Measurements from ENCODE around the gene TUBA4A. TPM values are rescaled to one million over a fixed set of nuclear protein-coding genes. Genes with fewer than 3 reads are reported as not detected.

The TUBA4A gene
- total and polyA plus RNA-seq, 2 of the 4 experiments (the other 2 are of a cell fraction): 21.9 to 35.6 TPM

DNA sequence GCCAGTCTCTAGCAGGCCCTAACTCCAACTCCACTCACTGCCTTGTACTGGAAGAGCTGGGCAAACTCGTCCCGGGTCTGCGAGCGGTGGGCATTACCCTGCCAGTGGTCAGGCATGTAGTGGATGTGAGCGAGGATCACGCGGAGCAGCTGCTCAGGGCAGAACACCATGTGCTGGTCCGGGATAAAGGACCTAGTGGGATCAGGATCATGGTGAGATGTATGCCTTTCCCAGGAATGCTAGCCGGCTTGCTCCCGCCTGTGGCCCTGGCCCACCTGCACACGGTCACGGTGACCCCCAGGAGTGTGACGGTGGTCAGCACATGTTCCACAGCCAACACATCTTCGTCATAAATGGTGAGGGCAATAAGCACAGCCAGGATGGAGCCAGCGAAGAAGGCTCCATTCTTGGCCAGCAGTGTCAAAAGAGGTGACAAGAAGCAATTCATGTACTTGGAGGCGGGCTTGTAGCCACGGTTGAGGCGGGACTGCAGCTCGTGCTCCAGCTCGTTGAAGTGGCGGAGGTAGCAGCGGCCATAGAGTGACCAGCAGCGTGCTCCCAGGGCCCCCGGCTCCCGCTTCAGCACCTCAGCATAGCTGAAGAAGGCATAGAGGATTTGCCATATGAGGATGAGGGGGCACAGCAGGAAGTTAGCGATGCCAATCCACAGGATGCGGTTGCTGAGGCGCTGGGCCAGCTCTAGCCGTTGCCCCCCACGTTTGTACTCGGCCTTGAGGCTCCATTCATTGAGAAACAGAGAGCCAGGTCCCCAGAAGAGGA lies 29.7 kb downstream of the TUBA4A start:
- Histone ChIP-seq H4K5ac (ENCODE audit: low read depth, low read length) (no peak overlapping the region), H3K4me1 (ENCODE audit: control insufficient read depth, insufficient read depth, low read length) (peaks cover 11% of the 10 kb centered on the region), H3K4me2 (ENCODE audit: low read depth, low read length) (no peak overlapping the region), H2AFZ (replicated peaks; ENCODE audit: low read length, poor library complexity) (no peak overlapping the region), H2BK20ac (ENCODE audit: low read depth, low read length) (no peak overlapping the region), H3K14ac (replicated peaks; ENCODE audit: low read depth, low read length) (no peak overlapping the region), H3K79me1 (ENCODE audit: low read depth in 1 of 2, low read length in 2 of 2) (peaks cover 23 to 35% of the 10 kb centered on the region in 2 experiments), H2BK15ac (ENCODE audit: low read depth, low read length) (no peak overlapping the region), H3K4ac (ENCODE audit: low read depth, low read length) (no peak overlapping the region), H3K18ac (ENCODE audit: low read depth, low read length) (no peak overlapping the region), H2AK9ac (replicated peaks; ENCODE audit: low read depth, low read length, poor library complexity) (no peak overlapping the region), H3K56ac (ENCODE audit: extremely low read depth, insufficient read depth, low read length) (no peak overlapping the region), H3K9ac (ENCODE audit: low read depth, low read length) (no peak overlapping the region), H3K36me3 (ENCODE audit: control insufficient read depth, insufficient read depth, low read length) (peaks cover 57% of the 10 kb centered on the region), H4K20me1 (ENCODE audit: insufficient read depth, low read length) (no peaks in the 10 kb centered on the region; the same call in 1 of the 2 replicates), H2AK5ac (ENCODE audit: low read depth, low read length) (no peak overlapping the region), H2BK5ac (ENCODE audit: low read depth, low read length, poor library complexity, severe bottlenecking) (no peak overlapping the region), H4K8ac (ENCODE audit: low read depth in 2 of 2, low read length in 2 of 2) (no peak overlapping the region), H3K9me3 (ENCODE audit: control insufficient read depth, insufficient read depth, low read length) (no peaks in the 10 kb centered on the region), H2BK120ac (ENCODE audit: low read depth, low read length) (no peak overlapping the region), H3K23ac (ENCODE audit: low read depth, low read length) (no peak overlapping the region), H3K27me3 (ENCODE audit: control insufficient read depth, insufficient read depth, low read length) (no peaks in the 10 kb centered on the region), H4K91ac (ENCODE audit: insufficient read depth, low read depth, low read length) (no peak overlapping the region), H3K4me3 (ENCODE audit: insufficient read depth, low read depth, low read length) (no peak overlapping the region), H3K27ac (ENCODE audit: insufficient read depth, low read length) (no peak overlapping the region), H3K9me1 (ENCODE audit: insufficient read depth, low read length) (peaks cover 8% of the 10 kb centered on the region; the same call in 1 of the 2 replicates)
- CTCF ChIA-PET: no interaction called here
- DNase-seq (no peak), ATAC-seq (ENCODE audit: low read depth) (no peak)
- intact Hi-C loops (cut with micrococcal nuclease) (no loop called here), in situ Hi-C loops (cut with MboI; ENCODE audit: low sequenced_read_pairs) (no loop called here), dilution Hi-C loops (cut with HindIII; ENCODE audit: low sequenced_read_pairs, unreplicated experiment) (no loop called here)
- BruUV-seq (replicated peaks): no TSS peak
- TF ChIP-seq MAFK (IDR thresholded peaks at IDR 0.05; ENCODE audit: low read depth, low read length): no peak
- TF ChIP-seq, protein P1, sequence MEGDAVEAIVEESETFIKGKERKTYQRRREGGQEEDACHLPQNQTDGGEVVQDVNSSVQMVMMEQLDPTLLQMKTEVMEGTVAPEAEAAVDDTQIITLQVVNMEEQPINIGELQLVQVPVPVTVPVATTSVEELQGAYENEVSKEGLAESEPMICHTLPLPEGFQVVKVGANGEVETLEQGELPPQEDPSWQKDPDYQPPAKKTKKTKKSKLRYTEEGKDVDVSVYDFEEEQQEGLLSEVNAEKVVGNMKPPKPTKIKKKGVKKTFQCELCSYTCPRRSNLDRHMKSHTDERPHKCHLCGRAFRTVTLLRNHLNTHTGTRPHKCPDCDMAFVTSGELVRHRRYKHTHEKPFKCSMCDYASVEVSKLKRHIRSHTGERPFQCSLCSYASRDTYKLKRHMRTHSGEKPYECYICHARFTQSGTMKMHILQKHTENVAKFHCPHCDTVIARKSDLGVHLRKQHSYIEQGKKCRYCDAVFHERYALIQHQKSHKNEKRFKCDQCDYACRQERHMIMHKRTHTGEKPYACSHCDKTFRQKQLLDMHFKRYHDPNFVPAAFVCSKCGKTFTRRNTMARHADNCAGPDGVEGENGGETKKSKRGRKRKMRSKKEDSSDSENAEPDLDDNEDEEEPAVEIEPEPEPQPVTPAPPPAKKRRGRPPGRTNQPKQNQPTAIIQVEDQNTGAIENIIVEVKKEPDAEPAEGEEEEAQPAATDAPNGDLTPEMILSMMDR (conservative IDR thresholded peaks at IDR 0.05; ENCODE audit: low read depth, low read length): no peak
- no peak for TF ChIP-seq FOS (IDR thresholded peaks at IDR 0.05; ENCODE audit: low read depth, low read length)
- TF ChIP-seq ELK1 (IDR thresholded peaks at IDR 0.05; ENCODE audit: borderline replicate concordance, low read depth, low read length): no peak
- TF ChIP-seq NFE2L2 (IDR thresholded peaks at IDR 0.05; ENCODE audit: low read depth, low read length): no peak
- TF ChIP-seq MAZ (IDR thresholded peaks at IDR 0.05; ENCODE audit: borderline replicate concordance, low read depth, low read length): no peak
- no peak for TF ChIP-seq CEBPB (IDR thresholded peaks at IDR 0.05; ENCODE audit: low read depth, low read length)
- no peak for TF ChIP-seq RAD21 (IDR thresholded peaks at IDR 0.05; ENCODE audit: low read length)
- no peak for TF ChIP-seq SMC3 (IDR thresholded peaks at IDR 0.05; ENCODE audit: low read depth, low read length)
- TF ChIP-seq RCOR1 (IDR thresholded peaks at IDR 0.05; ENCODE audit: insufficient replicate concordance, low read length): no peak
- no peak for TF ChIP-seq CHD1 (IDR thresholded peaks at IDR 0.05; ENCODE audit: low read depth, low read length)
- TF ChIP-seq RFX5 (IDR thresholded peaks at IDR 0.05; ENCODE audit: low read depth, low read length): no peak
- no peak for TF ChIP-seq POLR2A (IDR thresholded peaks at IDR 0.05; ENCODE audit: low read depth, low read length)
- no peak for TF ChIP-seq BHLHE40 (IDR thresholded peaks at IDR 0.05; ENCODE audit: low read depth, low read length)
- no peak for TF ChIP-seq USF2 (IDR thresholded peaks at IDR 0.05; ENCODE audit: low read depth, low read length)
- WGBS, 2 experiments (ENCODE audit: extremely low coverage in 2 of 2, insufficient read length in 1 of 2): 93% methylated on average over 24 of the region's 31 CpGs; no CpG with 5 or more reads in 1 of the 2 experiments
- POLR2A ChIA-PET (ENCODE audit: unreplicated experiment): no interaction called here

All from IMR-90 (cell line).